Stimulated activated CD8-positive, alpha-beta memory T cell treated with anti-CD3 and anti-CD28 coated beads, Interleukin-7, amount 100 ng/mL, for 1 hour (primary cell): ENCODE measurements around the gene CDH8.
"Not testable (repeated sequence)": the region's sequence is repeated elsewhere in the genome, so short reads cannot be mapped to it uniquely, and the experiment has no call there.

Experiments used
- DNase-seq, 2 donors: peaks; one replicate each; pipeline ENCODE4 v3.0.0-alpha.2; 2020; ENCODE audit warnings: low read depth in 2 of 2

CDH8 gene

DNA sequence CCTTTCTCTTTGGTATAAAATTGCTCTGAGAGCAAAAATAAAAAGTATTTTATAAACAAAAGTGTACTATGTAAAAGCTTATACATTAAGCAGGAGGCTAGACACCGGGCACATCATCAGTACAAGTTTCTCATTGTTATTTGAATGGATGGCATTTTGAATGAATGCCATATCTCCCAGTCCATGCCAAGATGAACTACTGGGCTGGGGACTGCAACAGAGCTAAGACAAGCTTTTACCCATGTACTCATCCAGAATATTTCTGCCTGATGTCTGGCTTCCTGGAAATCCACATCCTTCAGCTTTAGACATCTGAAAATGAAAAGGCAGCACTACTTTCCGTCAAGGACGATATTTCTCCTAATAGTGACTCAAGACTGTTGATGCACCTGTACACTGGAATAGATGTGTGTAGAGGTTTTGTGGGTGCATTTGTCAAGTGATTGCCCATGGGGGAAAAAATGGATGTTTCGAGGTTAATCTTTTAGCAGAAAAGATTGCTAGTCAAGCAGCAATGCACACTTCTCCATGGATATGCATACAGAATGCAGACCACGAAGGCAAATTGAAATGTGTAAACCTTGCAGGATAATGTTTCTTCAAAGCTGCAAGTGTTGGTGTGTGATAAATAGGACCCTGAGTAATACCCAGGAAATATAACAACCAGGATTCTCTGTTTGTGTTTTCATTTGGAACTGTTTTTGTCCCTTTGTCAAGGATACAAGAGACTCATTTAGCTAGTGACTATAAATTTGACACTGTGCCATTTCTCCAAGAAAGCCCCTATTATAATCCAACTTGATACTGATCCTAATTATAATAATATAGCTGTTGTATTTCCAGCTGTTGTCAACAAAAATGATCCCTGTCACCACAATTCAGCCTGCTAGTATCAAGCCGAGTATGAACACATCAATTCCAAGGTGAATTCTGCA lies 173.8 kb downstream of the CDH8 start:
- DNase-seq = no peak

DNA sequence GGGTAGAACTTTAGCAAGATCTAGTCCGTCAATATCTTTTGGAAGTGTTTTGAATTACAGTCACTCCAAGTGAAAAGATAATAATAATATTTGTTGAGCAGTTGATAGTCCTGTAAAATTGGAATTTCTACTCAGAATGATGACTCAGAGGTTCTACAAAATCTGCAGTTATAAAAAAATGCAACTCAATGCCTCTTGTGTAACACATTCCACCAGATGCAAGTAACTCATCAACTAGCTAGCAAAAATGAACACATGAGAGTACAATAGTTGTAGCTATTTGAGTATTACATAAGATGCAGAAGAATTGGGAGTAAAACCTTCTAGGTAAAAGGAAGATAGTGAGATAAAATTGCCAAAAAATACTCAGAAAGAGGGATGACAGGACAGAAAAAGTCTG lies 177.2 kb downstream of the CDH8 start:
- DNase-seq = no peak

DNA sequence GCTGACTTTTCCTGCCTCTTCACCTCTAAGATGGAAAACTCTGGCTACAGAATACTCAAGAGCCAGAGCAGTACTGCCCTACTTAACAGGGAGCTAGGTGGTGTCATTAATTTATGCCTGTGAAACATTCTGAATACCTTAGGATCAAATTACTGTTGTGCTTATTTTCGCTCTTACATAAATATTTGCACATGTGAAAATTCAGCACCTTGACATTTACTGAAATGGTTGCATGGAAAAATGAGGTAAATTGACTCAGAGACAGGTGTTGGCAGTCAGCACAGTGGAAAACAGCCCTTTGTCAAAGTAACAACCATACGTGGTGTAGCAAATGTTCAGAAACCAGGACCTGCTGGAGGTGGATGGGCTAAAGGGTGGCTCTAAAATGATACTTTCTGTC lies 193.6 kb downstream of the CDH8 start:
- no peak for DNase-seq

DNA sequence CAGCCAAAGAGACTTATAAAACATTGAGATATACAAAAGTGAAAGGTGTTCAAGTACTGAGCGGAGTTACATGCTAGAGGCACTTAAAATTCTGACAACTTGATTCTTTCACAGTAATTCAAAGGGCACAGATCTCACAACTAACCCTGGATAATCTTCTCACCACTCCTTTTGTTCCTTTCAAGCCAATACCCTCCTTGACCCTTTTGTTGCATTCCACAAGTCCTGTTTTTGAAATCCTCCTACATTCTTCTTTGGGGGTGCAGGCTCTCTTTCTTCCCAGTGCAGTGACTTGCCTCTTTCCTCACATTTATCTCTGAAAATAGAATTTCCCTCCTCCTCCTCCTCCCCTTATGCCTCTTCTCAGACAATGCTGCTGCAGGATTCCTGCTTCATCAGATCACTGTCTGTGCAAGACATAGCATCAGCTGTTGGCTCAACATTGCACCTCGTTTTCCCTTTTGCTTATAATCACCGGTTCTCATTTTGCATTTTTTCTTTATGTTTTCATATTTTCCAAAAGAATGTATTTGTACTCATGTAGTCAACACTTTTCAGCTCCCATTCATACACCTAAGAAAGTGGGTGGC lies 199.3 kb downstream of the CDH8 start:
- no peak for DNase-seq

DNA sequence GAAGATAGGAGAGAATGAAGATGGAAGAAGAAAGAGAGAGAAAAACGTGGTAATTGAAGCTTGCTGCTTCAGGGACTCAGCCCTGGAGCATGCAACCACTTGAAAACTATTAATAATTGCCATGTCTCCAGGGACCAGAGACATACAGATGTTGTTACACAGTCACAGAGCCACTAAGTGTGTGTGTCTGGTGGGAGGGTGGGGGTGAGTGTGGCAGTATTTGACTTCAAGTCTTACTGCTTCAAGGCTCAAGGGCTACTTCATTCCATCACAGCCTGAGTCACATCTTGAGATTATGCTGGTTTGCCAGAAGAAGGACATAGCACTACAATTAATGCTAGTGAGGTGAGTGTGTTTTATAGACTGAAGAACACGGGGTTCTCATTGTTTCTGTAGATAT lies 202.2 kb downstream of the CDH8 start:
- no peak for DNase-seq

DNA sequence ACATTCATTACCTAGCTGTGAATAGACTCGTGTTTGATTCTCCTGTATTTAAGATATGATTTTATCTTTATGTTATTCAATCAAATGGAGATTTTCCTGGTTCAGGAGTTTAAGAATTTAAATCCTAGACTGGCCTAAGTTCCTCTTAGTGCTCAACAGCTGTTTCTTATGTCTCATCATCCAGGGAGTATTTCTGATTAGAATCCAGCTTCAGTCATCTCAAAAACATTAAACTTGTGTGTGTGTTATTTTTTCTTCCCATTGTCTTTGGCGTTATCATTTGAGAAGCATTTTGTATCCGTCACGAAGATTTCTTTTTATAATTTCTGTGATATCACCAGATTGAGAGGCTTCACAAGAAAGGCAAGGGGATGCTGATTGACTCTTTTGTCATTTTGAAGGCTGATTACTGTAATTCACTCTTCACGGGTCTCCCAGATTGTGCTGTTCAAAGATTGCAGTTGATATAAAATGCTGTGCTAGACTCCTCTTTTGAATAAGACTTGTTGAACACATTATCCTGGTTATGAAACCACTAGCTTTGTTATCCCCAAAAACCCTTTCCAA lies 204.8 kb downstream of the CDH8 start:
- DNase-seq = no peak

DNA sequence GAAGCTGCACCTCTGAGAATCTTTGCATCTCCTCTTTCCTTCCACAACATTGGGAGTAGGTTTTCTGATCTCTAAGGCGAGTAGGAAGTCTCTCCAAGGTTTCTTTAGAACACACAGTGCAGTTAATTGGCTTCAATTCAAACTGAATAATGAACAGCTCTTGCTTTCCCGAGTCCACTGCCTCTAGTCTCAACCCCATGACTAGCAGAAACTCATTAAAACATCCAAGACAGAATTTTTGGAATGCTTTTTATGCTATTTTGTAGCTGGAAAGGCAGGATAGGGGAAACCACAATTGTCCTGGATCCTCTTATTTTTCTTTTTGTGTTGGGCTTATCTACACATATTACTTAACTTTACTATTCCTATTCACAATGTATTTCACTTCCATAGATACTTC lies 206.6 kb downstream of the CDH8 start:
- no peak for DNase-seq

DNA sequence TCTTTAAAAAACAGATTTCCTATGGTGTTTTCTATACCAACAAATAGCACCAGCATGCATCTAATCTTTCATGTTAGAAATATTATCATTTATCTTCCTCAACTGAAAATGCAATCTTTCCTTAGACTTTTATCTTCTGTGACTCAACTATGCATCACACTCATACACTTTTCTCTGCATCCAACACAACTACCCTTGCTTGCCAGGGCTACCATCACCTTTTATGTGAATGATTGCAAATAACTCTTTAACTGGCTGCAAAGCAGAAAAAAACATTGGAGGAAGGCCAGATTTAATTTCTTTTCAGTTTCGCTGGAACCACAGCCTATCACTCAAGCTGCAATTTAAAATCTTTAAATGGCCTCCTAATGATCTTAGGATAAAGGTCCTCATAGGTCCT lies 212.9 kb downstream of the CDH8 start:
- DNase-seq = no peak

DNA sequence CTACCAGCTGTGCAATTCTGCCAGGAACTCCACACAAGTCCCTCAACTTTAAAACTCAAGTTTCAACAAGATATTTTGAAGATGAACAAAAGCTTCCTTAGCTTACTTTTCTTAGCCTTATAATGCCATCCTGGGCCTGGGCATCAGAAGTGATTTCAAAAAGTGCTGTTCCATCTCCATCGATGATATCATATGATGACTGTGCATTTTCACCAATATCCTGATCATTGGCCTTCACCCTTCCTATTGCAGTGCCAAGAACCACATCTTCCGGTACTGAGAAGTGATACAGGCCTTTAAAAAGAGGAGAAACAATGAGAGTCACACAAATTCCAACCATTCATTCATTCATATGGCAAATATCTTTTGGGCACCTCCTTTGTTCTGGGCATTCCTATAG lies 215.4 kb downstream of the CDH8 start:
- DNase-seq = no peak

DNA sequence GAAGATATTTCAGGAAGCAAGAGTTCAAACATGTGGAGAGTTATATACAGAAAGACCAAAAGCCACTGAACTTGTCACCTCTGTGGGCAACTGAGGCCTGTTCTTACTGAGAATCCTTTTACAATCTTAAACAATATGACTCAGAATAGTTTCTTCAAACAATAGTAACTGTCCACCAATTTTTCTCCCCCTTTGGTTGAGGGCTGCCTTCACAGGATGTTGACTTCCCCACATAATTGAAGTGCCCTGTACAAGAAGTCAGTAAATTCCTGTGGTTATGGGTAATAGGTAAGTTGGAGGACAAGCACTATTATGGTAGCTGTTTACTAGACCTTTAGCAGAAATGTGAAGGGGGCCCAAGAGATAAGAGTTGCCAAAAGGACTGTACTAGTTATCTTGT lies 215.8 kb downstream of the CDH8 start:
- no peak for DNase-seq

DNA sequence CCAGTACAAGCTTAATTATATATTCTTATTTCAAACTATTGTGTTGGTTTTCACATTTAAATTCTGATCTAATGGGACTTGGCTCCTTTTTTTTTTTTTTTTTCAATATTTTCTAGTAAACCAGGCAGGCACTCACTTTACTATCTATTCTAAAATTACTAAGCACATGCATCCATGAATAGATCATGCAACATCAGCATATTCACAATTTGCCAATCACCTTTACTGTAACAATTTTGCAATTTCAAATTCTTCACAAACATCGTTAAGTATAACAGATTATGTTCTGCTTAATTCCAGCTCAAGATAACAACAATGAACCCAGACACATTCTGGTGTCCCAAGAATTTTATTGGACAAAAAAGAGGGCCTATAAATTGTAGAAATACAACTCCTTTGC lies 217.4 kb downstream of the CDH8 start:
- no peak for DNase-seq

DNA sequence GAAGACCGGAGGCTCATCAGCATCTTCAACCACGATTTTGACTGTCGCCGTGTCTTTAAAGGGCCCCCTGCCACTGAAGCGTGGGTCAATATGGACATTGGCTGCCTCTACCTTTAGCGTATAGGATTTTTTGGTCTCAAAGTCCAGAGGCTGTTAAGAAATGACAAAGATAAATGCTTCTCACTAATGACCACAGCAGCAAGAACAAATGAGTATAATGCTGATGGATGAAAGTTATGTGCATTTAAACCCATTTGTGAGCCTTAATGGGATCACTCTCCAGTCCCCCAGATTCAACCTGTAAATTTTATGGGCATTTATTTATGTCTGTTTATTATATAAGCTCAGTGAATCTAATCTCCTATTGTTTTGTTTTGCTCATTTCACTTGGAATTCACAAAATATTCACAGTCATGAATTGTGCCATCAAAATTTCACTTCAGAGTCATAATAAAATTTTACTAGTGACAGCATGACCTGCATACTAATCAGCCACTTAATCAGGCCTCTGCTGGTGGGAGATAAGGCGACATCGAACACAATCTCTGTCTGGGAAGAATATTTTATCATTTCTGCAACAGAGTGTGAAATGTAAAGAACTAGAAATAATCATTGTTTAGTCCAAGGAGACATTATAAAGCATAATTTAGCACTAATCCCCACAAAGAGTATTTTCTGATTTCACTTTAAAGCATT lies 218.5 kb downstream of the CDH8 start:
- DNase-seq = no peak

DNA sequence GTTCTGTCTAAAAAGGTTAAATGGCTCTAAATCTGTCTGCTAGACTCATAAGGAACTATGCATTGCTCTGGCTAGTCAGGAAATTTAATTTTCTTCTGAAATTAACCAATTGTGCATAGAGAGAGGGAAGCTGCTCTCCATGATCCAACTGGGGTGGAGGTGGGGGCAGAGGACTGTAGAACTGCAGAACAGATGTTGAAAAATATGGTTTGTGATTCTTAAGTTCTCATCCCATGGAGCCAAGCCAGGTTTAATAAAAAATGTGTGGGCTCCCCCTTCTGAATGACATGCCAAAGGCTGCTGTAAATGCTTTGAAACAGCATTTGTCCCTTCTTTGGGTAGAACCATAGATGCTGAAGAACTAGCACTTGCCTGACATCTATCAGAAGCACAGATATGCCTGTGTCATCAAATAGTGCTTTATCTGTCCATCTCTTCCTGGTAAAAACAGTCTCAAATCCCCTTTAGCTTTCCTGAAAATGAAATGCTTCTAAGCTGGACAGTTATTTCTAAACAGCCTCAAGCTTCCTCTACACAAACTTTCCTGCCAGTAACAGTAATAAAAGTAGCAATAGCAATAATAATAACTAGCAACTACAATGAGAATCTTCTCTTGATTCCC lies 221.4 kb downstream of the CDH8 start:
- no peak for DNase-seq

DNA sequence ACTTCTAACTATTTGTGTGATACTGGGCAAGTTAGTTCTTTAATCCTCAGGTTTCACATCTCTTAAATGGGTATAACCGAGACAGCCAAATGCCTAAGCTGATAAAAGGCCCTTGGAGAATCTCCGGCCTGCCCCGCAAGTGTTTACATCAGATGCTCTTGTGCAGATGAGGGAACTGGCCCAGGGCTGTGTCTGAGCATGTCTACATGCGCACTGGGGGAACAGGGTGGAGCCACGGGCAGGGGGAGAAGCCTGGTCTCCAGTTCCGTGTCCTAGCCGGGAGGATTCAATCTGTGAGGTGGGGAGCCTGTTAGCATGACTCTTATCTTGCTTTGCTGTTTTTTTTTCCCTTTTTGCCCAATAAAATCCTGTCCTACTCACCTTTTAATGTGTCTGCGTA lies 222.9 kb downstream of the CDH8 start:
- DNase-seq = no peak

DNA sequence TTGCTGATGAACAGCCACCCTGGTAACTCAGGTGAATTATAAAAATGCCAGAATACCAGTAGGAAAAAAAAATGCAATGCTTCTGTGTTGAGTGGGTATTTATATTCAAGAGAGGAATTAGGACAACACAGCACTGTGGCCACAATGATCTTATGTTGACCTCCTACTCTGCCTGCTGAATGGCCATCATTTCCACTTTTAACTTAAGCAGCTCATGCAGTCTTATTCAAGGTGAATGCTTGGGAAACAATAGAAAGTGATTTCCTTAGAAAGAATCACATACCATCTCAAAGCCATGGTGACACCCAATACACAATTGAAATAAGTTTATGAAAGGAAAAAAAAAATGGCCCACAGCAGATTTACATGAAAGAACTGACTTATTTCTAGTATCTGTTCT lies 224.0 kb downstream of the CDH8 start:
- DNase-seq = no peak

DNA sequence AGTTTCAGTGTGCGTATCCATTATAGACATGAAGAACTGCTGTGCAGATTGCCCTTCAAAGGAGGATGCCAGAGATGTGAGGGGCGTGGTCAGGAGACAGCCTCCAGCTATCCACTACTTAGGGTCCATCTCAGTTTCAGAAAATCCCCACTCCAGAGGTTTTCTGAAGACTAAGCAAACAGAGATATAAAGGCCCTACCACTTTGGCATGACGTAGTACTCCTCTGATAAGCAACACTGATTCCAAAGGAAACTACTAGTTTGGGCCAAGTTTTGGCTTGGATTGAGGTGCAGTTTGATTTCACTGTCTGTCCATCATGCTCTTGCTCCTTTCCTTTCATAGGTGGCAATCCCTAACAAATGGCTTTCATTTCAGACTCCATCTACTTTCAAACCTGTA lies 228.7 kb downstream of the CDH8 start:
- DNase-seq = no peak

DNA sequence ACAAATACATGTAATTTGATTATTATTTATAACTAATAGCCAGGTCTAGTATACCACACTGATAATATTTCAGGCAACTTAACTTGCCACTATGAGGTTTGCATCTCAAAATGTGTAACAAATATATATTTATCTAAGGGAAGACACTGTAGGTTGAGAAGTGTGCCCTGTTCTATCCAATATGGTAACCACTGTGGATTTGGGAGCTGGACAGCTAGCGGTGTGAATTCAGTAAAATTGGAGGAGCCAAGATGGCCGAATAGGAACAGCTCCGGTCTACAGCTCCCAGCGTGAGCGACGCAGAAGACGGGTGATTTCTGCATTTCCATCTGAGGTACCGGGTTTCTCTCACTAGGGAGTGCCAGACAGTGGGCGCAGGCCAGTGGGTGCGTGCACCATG lies 235.0 kb downstream of the CDH8 start:
- DNase-seq = not testable (repeated sequence)

DNA sequence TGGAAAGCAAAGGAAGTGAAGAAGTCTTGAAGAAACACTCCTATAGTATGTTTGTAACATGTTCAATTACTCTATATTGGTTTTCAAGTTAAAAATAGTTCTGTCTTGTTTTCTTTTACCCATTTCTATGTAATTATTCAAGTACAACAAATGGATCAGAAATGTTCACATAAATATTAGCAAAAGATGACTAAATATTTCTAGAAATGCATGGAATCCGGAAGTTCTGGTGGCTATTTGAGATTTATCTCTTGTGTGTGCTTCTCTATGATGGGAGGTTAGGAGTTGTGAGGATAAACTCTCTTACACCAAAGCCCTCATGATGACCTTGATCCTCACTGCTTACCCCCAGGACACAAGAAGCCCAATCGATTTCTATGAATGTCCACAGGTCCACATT lies 237.5 kb downstream of the CDH8 start:
- no peak for DNase-seq

DNA sequence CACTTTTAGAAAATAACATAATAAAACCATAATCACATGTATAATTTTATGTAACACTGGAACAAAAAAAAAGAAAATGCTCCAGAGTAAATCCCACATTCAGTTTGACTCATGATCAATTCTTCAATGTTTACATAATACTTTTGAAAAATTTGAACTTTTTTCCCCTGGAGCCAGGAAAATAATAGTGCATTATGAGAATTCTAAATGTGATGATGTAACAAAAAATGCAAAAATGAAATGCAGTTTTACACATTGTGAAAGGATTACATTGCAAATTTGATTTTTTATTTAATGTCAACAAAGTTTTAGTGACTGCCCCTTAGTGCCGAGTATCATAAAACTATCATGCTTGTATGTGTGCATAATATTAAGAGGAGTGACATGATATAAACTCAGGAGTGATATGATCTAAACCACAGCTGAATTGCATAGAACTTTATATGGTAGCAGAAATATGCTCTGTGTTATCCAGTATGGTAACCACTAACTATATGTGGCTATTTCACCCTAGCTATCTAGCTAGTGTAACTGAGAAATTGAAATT lies 238.2 kb downstream of the CDH8 start:
- DNase-seq = no peak

DNA sequence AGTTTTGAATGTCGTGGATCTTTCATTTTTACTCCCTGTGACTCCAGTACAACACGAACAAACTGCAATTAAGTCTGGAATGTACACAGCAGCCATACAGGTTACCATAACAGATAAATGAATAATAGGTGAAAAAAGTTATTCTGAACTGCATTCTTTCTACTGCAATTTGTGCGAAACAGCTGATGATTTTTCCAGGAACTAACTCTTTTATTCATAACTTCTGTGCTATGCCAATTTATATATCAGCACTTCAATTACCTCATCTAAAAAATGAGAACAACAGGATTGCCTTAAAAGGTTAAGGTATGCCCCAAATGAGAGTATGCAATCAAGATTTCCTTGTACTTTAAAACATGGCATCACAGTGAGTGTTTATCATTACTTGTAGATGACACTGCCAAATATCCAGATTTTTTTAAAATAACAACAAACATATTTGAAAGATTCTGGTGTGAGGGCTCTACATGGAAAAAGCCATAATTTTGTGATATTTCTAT lies 238.9 kb downstream of the CDH8 start:
- no peak for DNase-seq

DNA sequence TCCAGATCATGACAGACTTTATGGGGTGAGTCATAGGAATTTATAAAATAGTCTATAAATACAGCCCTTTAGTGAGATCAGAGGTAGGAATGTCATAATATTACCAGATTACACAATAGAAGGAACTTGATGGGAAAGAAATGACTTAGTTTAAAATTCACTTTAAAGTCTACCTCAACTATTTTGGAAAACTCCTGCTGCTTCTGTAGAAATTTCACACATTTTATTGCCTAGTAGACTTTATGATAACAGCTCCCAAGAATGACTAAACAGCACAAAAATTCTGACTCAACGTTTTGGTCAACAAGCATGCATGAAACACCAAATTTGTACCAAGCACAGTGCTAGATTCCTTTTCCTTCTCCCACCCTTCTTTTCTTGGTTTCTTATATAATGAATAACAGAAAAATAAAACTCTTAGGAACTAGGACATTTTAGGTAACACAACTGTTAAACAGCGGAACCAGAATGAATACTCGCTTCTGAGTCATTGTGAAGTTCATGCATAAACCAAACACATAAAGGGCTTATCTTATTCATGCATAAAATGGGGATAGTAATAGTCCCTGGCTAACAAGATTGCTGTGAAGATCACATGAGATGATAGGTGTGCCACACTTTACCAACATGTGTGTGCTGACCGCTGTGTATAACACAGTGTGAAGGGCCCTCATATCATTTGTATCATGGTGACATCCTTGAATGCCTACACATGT lies 243.9 kb downstream of the CDH8 start:
- no peak for DNase-seq
